GM19351 (cell line): ENCODE data around the gene PRICKLE1.
A peak's percentile ranks its signal among the peaks of the same experiment; 100 is the strongest.

Experiments
- ATAC-seq: cut with Tn5 transposase; IDR thresholded peaks from one replicate; pipeline ENCODE4 v1.9.1; 2021; ENCODE audit warnings: mild to moderate bottlenecking, moderate library complexity; ENCODE audit not compliant: unreplicated experiment

Gene PRICKLE1

DNA sequence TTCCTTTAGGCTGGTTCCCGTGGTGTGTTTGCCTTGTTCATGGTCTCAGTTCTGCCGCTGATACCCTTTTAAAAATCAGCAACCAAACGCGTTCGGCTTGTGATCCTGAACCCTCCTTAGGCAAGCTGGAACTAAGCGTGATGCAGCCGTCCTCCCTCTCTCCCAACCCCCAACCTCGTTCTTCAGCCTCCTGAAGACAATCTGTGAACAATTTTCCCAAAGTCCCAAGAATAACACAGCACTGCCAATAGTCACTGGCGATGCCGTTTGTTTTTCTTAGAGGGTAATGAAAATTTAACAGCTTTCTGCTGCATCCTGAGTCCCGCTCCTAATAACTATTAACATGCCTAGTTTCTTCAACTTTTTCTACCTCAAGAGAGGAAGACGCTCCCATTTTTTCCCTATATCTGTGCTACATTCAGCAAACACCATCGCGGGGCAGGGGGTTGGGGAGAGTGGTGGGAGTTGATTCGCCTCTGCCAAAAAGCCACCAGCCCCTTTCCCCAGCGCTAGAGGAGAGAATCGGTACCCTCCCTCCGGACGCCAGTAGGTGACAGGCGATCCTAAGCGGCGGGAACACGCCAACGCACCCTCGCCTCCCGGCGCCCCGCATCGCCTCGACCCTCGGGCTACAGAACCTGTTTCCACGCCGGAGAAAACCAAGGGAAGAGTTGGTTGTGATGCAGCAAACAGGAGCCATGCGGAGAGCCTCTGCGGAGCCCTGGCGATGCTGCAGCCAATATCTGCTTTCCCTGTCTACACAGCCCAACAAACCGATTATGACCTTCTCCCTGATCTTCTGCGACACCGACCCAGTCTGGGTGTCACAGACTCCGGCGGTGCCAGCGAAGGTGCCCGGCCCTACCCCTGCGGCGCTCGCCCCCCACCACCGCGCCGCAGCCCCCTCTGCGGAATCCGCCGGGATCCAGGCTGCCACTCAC lies 752 bp downstream of the PRICKLE1 start:
- peak; percentile 32 for ATAC-seq

GRCh38 chr12:42587601-42588523 lies 1.7 kb downstream of the PRICKLE1 start:
- ATAC-seq, result no peak

GRCh38 chr12:42586268-42586667 lies 3.3 kb downstream of the PRICKLE1 start:
- ATAC-seq, result no peak

- no peak for ATAC-seq
These were observed 3.7 kb downstream of the PRICKLE1 start for GRCh38 chr12:42585841-42586216.

DNA sequence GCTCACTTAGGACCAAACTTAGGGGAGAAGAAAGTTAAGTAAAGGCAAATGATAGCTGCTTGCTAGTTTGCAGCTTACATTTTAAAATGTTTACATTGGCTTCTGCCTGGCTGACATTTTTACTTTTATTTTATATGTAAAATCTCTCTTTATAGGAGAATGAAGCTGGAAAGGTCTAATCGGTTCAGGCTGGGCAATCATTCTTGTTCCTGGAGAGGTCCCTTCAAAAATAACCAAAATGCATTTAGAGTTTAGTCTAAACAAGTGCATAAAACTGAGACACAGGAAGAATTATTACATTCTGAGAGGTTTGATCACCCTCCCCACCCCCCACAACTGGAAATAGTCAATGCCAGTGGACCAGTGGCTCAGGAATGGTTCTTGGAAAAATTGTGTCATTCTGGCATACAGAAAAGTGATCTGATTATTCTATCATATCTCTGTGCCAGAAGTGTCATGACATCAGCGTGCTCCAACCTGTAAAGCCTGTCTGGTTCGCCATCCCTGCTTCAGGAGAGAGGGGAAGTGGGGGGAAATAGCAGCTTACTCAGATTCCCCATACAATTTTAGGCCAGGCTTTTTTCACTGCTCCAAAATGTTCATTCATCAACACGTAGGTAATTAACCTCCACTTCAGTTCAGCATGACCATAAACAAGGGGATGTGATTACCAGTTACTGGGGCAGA lies 4.2 kb downstream of the PRICKLE1 start:
- no peak for ATAC-seq

- ATAC-seq, result no peak
These were observed 4.9 kb downstream of the PRICKLE1 start for GRCh38 chr12:42584651-42585111.

DNA sequence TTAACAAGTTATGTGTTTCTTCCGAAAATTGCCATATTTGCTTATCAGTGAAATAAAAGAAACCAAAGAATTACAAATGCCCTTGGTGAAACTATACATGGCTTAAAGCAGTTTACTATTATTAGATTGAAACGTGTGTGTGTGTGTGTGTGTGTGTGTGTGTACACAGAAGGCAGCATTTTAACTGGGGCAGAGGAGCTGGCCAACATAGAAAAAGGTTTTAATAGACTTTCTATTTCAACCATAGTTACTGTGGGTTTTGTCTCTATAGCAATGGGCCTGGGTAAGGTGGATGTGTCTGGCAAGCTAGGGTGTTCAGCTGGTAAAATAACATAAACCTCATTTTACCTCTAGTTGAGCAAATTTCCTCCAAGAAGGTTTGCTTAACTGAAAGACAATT lies 6.5 kb downstream of the PRICKLE1 start:
- no peak for ATAC-seq

DNA sequence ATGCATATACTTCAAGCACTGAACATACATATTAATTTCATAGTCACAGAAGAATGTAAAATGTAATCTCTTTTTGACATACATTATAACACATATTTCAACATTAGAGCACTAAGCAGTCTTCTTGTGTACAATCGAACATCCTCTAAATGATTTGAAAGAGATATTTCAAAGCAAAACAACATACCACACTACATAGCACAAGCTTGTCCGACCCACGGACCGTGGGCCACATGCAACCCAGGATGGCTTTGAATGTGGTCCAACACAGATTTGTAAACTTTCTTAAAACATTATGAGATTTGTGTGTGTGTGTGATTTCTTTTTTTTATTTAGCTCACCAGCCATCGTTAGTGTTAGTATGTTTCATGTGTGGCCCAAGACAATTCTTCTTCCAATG lies 7.0 kb downstream of the PRICKLE1 start:
- ATAC-seq, result no peak

DNA sequence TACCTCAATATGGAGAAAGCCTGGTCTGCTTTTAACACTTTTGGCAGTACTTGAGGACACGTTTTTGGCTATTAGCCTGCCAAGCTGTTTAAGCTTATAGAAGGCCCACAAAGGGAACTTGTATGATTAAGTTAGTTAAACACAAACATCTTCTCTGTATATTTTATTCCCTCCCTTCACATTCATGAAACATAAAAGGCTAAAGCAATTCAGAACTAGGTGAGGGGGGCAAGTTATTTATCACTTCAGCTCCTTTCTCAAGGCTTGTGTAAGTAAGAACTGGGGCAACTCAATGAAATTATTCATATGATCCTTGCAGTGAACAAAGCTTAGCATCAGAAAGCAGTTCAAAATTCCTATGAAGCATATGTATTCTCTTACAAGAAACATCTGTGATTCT lies 7.5 kb downstream of the PRICKLE1 start:
- no peak for ATAC-seq

GRCh38 chr12:42576374-42576773 lies 13.2 kb downstream of the PRICKLE1 start:
- no peak for ATAC-seq

DNA sequence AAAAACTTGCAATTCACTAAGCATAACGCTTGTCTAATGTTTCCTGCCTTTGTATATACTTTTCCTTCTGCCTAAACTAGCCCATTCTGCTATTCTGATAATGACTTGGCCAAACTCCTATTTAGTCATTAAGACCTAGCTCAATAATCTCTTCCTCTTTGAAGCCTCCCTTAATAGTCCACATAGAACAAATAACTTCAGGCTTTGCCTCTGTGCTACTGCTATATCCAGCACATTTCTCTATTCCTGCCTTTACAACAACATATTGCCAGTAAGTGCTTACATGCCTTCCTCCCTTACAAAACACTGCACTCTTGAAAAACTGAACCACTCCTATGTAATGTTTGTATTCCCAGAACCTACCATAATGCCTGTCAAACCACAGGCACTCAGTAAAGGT lies 13.8 kb downstream of the PRICKLE1 start:
- ATAC-seq, result no peak

GRCh38 chr12:42574851-42575266 lies 14.7 kb downstream of the PRICKLE1 start:
- no peak for ATAC-seq

DNA sequence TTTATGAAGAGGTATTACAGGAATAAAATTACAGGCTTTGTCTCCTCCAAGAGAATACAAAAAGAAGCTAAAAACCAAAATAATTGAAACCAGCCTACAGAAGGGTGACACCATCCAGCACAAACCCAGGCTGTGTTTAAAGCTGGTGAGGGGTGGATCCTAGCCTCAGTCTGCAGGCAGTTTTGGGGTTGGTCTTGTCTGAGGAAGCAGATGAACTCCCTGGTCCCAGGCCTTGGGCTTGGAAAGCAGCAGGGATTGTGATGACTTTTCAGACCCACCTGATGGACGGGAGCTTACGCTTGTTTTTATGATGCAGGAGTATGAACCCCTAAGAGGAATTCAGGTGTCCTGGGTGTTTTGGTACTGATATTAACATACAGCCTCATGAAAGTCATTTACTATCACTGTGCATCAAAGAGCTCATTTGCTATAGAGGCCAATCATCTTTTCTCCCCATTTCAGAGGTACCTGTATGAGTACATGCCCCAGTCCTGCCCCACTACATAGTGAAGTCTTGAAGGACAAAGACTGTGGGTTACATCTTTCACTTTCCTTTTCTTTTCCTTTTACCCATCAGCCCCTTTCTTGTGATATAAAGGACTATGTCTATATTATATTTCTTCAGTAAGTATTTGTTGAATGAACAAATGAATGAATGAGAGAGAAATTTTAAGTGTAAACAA lies 18.1 kb downstream of the PRICKLE1 start:
- ATAC-seq, result no peak

DNA sequence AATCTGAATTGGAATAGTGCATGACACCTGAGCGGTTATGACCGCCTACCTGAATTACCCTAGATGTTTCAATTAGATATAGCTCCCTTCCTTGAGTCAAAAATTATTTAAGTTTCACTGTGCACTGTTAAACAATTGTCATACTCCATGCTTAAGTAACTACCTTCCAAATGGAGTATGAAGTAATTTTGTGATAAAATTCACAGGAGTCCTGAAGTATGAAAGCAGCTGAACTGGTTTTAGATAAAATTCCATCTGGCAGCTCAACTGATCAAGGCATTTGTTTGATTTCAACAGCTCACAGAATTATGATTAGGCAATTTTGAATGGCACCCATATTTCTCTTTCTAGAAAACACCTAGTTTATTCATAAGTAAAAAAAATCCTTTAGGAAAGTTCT lies 19.5 kb downstream of the PRICKLE1 start:
- ATAC-seq, result no peak

- ATAC-seq, result peak; percentile 72
These were observed 20.3 kb downstream of the PRICKLE1 start for GRCh38 chr12:42568952-42569915.

DNA sequence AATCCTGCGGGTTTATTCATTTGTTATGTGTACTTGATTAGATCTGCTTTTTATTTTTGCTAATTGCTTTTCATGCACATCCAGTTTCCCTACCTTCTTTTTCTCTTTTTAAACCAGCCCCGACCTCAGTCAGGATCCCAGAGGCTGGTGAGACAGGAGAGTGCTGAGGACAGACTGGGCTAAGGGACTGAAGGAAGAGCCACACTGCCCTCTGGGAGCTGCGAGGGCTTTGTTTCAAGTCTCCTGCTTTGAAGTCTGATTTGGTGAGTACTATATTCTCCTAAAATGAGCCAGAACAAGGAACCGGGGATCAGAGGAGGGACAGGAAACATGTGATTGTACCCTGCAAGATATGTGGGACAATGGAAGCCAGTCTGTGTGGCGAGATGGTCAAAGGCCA lies 23.9 kb downstream of the PRICKLE1 start:
- ATAC-seq, result no peak

DNA sequence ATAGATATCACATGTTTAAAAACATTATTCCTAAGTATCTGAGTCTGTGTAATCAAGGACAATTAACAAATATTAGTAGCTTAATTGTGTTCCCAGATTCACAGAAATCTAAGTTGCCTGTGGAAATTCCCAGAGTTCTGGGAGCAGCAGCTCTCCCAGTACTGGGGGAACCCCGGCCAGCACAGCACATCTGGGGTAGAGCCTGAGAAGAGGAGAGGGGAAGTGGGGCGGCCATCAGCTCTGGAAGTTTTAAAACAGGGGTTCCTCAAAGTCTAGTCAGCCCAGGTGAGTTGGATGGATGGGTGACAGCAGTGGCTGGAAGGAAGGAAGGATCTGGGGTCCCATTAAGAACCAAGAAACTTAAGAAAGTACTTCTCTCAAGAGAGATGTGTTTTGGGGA lies 24.6 kb downstream of the PRICKLE1 start:
- no peak for ATAC-seq

- no peak for ATAC-seq
These were observed 25.0 kb downstream of the PRICKLE1 start for GRCh38 chr12:42564556-42564955.

DNA sequence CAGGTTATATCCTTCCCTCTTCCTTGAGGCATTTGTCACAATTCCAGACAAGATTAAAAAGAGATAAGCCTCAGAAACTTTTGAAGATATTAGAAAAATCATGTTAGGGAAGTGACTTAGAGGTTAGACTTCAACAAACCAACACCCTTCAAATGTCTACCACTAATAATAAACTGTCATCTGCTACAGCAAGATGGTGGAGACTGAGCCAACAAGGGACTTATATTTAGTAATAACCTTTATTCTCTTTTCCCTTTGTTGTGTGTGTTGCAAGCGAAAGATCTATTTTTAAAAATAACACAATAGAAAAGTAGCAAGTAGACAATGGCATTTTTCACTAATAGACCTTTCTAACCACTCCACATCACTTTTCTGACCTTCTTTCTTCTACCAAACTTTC lies 28.6 kb downstream of the PRICKLE1 start:
- ATAC-seq, result no peak
